Parathyroid adenoma (tissue), 2 donors: ENCODE data around the gene BACH1.

Source experiments
- H2AFZ ChIP-seq: fragments of 300-600 bp; sonication (generic); one replicate; pipeline ENCODE4 v1.7.0; 2017; ENCODE audit warnings: antibody characterized with exemption, mild to moderate bottlenecking
- H3K27ac ChIP-seq: fragments of 300-600 bp; sonication (generic); one replicate; pipeline ENCODE4 v1.7.0; 2017
- H3K27me3 ChIP-seq: fragments of 300-600 bp; sonication (generic); one replicate; pipeline ENCODE4 v1.7.0; 2017; ENCODE audit warnings: low read length; ENCODE audit not compliant: control insufficient read depth, insufficient read depth
- H3K36me3 ChIP-seq: fragments of 300-600 bp; sonication (generic); one replicate; pipeline ENCODE4 v1.7.0; 2017; ENCODE audit warnings: low read length; ENCODE audit not compliant: control insufficient read depth, insufficient read depth
- H3K4me1 ChIP-seq: fragments of 300-600 bp; sonication (generic); one replicate; pipeline ENCODE4 v1.7.0; 2017; ENCODE audit warnings: control low read depth
- H3K4me2 ChIP-seq: fragments of 300-600 bp; sonication (generic); one replicate; pipeline ENCODE4 v1.7.0; 2017; ENCODE audit warnings: low read length
- H3K4me3 ChIP-seq: fragments of 300-600 bp; sonication (generic); one replicate; pipeline ENCODE4 v1.7.0; 2017; ENCODE audit warnings: low read depth, low read length
- H3K79me2 ChIP-seq: fragments of 300-600 bp; sonication (generic); one replicate; pipeline ENCODE4 v1.7.0; 2017; ENCODE audit warnings: control low read depth
- H3K9ac ChIP-seq: fragments of 300-600 bp; sonication (generic); one replicate; pipeline ENCODE4 v1.7.0; 2017; ENCODE audit warnings: mild to moderate bottlenecking
- H3K9me3 ChIP-seq: fragments of 300-600 bp; sonication (generic); one replicate; pipeline ENCODE4 v1.7.0; 2017; ENCODE audit warnings: low read length; ENCODE audit not compliant: control insufficient read depth
- CTCF ChIP-seq: fragments of 300-600 bp; sonication (generic); IDR thresholded peaks from one replicate; pipeline ENCODE4 v1.7.0; 2017; ENCODE audit warnings: antibody characterized with exemption, mild to moderate bottlenecking
- donor health status: primary hyperparathyroidism.

The BACH1 gene

DNA sequence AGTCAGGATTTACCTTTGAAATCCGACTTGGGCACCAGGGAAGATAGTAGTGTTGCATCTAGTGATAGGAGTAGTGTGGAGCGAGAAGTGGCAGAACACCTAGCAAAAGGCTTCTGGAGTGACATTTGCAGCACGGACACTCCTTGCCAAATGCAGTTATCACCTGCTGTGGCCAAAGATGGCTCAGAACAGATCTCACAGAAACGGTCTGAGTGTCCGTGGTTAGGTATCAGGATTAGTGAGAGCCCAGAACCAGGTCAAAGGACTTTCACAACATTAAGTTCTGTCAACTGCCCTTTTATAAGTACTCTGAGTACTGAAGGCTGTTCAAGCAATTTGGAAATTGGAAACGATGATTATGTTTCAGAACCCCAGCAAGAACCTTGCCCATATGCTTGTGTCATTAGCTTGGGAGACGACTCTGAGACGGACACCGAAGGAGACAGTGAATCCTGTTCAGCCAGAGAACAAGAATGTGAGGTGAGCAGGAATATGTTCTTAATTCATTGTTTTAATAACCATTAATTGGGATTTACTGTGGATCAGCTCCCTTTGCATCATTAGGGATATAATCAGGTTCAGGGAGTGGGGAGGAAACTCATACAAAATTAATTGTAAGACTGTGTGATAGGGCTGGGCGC lies 28.3 kb downstream of the BACH1 start:
- Histone ChIP-seq H3K4me1 (no peaks in the 10 kb centered on the region), H3K9me3 (no peaks in the 10 kb centered on the region), H3K4me3 (no peak overlapping the region), H3K27me3 (no peaks in the 10 kb centered on the region), H3K9ac (no peak overlapping the region), H3K27ac (no peak overlapping the region), H3K36me3 (no peaks in the 10 kb centered on the region), H3K79me2 (peaks cover 3% of the 10 kb centered on the region), H2AFZ (no peak overlapping the region), H3K4me2 (no peak overlapping the region)
- no peak for TF ChIP-seq CTCF

GRCh38 chr21:29329406-29329805 lies 30.7 kb downstream of the BACH1 start:
- no peak overlapping the region for H3K27ac ChIP-seq
- no peak overlapping the region for H3K9ac ChIP-seq
- no peaks in the 10 kb centered on the region for H3K4me1 ChIP-seq
- H3K4me3 ChIP-seq: no peak overlapping the region
- H2AFZ ChIP-seq: no peak overlapping the region
- no peaks in the 10 kb centered on the region for H3K27me3 ChIP-seq
- H3K9me3 ChIP-seq: no peaks in the 10 kb centered on the region
- H3K79me2 ChIP-seq: no peaks in the 10 kb centered on the region
- TF ChIP-seq CTCF: no peak
- H3K36me3 ChIP-seq: no peaks in the 10 kb centered on the region
- H3K4me2 ChIP-seq: no peak overlapping the region

DNA sequence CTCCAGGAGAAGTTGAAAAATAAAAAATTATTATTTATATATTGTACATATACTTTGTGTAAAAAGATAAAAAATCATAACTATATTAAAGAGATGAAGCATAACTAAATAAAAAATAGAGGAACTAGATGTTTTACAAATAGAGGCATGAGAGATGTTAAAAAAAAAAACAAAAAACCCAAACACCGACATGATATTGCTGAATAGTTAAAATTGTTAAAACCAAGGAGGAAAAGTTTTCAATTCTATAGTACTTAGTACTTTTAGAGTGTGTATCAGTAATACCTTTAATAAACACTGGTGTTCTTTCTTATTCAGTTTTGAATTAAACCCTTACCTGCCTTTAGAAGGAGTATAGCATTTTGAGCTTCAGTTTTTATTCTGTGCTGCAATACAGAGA lies 32.1 kb downstream of the BACH1 start:
- no peaks in the 10 kb centered on the region for H3K79me2 ChIP-seq
- H3K27me3 ChIP-seq: no peaks in the 10 kb centered on the region
- no peak overlapping the region for H3K27ac ChIP-seq
- no peaks in the 10 kb centered on the region for H3K36me3 ChIP-seq
- no peaks in the 10 kb centered on the region for H3K9me3 ChIP-seq
- H3K4me2 ChIP-seq: no peak overlapping the region
- H3K4me3 ChIP-seq: no peak overlapping the region
- no peak for TF ChIP-seq CTCF
- H3K4me1 ChIP-seq: no peaks in the 10 kb centered on the region
- no peak overlapping the region for H3K9ac ChIP-seq
- H2AFZ ChIP-seq: no peak overlapping the region

- no peak overlapping the region for H3K27ac ChIP-seq
- no peaks in the 10 kb centered on the region for H3K4me1 ChIP-seq
- H3K4me3 ChIP-seq: no peak overlapping the region
- TF ChIP-seq CTCF: no peak
- H3K27me3 ChIP-seq: no peaks in the 10 kb centered on the region
- no peak overlapping the region for H2AFZ ChIP-seq
- H3K9me3 ChIP-seq: no peaks in the 10 kb centered on the region
- H3K79me2 ChIP-seq: no peaks in the 10 kb centered on the region
- no peaks in the 10 kb centered on the region for H3K36me3 ChIP-seq
- no peak overlapping the region for H3K9ac ChIP-seq
- no peak overlapping the region for H3K4me2 ChIP-seq
Measured at GRCh38 chr21:29332461-29333362, 34.0 kb downstream of the BACH1 start.
